Measurements from ENCODE around the gene LIN7C. TPM values are rescaled to one million over a fixed set of nuclear protein-coding genes. Genes with fewer than 3 reads are reported as not detected.

LIN7C gene
- polyA plus RNA-seq, 1 donor, result 11.5 TPM

- DNase-seq (ENCODE audit: low read depth), result no peak
Observed at GRCh38 chr11:27509908-27510307, 3.3 kb upstream of the LIN7C start.

DNA sequence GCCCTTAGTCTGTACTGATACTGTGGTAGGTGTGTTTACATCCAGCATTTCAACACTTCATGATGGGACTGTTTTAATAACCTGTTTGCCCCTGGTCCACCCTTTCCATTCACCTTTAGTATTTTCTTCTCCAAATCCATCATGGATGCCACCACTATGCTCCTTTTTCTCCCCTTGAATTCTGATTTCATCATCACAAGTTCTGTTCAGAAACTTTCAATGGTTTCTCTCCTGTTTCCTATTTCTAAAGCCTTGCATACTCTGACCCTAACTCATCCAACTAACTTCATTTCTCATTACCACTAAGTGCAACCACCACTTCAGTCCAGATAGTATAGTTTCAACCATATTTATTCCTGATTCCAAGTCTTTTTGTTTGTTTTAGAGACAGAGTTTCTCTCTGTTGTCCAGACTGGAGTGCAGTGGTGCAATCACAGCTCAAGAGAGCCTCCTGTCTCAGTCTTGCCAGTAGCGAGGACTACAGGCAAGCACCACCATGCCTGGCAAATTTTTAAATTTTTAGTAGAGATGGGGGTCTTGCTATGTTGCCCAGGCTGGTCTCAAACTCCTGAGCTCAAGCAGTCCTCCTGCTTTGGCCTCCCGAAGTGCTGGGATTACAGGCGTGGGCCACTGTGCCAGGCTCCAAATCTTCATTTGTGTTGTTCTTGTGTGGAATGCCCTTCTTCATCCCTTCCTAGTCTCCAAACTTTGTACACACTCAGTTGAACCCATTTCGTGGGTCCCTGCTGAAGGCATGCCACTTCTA lies 1.2 kb upstream of the LIN7C start:
- no peak for DNase-seq (ENCODE audit: low read depth)

DNA sequence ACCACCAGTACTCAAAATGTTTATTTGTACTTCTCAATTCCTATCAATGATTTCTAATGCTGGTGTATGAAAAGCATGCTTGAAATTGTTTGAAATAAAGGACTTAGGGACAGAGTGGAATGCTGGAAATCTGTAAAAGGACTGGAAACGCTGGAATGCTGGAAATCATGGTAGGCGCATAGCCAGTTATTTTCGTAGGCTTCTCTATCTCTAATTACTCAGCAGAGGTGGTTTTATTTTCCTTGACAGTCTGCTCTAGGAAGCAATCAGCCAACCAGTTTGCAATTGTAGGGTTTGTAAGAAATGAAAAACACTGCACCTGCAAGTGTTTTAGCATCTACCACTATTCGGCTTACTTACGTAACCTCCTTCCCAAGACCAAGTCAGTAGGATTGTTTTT lies 788 bp downstream of the LIN7C start:
- no peak for DNase-seq (ENCODE audit: low read depth)

GRCh38 chr11:27504205-27504604 lies 2.4 kb downstream of the LIN7C start:
- no peak for DNase-seq (ENCODE audit: low read depth)

GRCh38 chr11:27501100-27501499 lies 5.5 kb downstream of the LIN7C start:
- DNase-seq (ENCODE audit: low read depth), result no peak

DNA sequence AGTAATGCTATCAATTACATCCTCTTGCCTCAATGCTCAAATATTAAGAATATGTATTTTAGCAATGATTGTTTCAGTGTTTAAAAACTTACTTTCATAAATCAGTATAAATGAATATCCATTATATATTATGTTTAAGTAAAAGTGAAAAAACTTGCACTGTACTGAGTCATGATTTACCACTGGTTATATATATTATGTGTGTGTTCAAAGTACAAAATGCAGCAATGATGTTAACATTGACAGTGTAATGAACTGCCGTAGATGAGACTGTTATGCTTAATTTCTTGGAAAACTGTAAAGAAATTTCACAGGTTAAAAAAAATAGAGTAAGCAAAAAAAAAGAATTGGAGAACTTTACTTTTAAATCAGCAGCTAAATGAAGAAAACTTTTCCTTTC lies 8.7 kb downstream of the LIN7C start:
- no peak for DNase-seq (ENCODE audit: low read depth)

- DNase-seq (ENCODE audit: low read depth), result no peak
Observed at GRCh38 chr11:27497284-27497866, 9.2 kb downstream of the LIN7C start.

GRCh38 chr11:27496461-27496860 lies 10.1 kb downstream of the LIN7C start:
- DNase-seq (ENCODE audit: low read depth), result no peak

GRCh38 chr11:27495710-27496300 lies 10.8 kb downstream of the LIN7C start:
- DNase-seq (ENCODE audit: low read depth), result no peak

DNA sequence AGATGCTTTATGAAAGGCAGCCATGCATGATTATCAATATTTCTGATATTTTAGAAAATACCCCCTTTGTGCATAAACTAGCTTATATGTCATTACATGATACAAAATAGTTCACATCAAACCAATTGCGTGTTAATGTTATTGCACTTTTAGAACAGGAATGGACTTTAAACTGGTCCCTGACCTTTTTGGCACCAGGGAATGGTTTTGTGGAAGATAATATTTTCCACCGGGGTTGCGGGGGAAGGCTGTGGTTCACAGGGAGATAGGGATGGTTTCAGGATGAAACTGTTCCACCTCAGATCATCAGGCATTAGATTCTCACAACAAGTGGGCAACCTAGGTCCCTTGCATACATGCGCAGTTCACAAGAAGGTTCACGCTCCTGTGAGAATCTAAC lies 17.5 kb downstream of the LIN7C start:
- no peak for DNase-seq (ENCODE audit: low read depth)

DNA sequence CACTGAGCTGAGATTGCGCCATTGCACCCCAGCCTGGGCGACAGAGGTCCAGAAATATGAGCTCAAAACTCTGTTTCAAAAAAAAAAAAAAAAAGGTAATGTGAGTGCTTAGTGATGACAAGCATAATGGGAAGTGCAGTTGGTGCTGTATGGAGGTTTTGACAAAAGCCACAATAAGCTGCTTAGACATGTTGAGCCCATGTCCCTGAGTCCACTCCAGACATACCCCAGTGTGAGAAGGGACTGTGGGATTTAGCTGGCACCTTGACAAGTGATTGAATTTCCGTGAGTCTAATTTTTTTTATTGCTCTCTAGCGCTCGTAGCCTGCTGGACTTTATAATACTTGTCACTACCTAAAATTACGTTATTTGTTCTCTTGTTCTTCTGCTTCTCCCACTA lies 18.9 kb downstream of the LIN7C start:
- DNase-seq (ENCODE audit: low read depth), result no peak

- peak; percentile 54 for DNase-seq (ENCODE audit: low read depth)
Observed at GRCh38 chr11:27485930-27486773, 20.4 kb downstream of the LIN7C start.

DNA sequence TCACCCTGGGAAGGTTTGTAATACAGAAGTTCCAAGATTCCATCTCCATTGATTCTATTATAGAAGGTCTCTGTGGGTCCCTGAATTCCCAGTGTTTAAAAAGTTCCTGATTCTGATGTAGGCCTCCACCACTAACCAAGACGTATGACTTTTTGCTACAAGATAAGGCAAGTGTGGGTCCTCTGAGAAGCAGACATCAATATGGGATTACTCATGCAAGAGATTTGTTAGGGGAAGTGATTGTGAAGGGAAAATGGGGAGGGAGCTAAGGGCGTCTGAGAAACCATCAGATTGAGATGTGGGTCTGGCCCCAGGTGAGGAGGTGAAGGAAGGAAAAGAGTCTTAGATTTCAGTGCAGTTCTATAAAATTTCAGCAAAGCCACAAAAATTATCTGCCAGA lies 23.8 kb downstream of the LIN7C start:
- DNase-seq (ENCODE audit: low read depth), result no peak

GRCh38 chr11:27481992-27482391 lies 24.6 kb downstream of the LIN7C start:
- no peak for DNase-seq (ENCODE audit: low read depth)

DNA sequence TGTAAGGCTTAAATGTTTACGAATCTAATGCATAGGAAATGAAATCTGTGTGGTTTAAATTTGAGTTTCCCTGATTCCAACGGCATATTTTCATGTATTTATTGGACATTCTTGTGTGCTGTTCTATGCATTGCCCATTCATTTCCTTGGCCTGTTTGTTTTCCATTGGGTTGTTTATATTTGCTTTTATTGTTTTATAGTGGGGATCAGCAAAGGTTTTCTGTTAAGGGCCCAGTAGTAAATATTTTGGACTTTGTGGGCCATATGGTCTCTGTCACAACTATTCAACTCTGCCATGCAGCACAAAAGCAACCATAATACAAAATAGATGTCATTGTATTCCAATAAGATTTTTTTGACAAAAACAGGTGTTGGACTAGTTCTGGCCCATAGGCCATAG lies 28.7 kb downstream of the LIN7C start:
- DNase-seq (ENCODE audit: low read depth), result no peak

- DNase-seq (ENCODE audit: low read depth), result no peak
Observed at GRCh38 chr11:27477243-27477642, 29.3 kb downstream of the LIN7C start.

DNA sequence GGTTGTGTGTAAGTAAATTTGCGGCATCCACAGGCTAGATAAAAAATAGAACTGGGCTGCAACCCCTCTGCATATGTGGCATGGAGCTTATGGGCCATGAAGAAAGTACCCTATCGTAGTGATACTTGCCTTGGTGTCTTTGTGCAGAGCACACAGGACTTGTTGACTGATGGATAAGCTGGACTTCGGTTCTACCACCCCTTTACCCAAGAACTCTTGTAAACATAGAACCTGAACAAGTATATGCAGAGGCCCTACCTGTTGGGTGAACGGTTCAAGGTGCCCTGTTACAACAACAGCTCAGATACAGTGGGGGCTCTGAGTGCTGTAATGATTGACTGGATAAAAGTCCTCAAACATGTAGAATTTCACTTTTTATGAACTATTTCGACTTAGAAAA lies 30.9 kb downstream of the LIN7C start:
- no peak for DNase-seq (ENCODE audit: low read depth)

DNA sequence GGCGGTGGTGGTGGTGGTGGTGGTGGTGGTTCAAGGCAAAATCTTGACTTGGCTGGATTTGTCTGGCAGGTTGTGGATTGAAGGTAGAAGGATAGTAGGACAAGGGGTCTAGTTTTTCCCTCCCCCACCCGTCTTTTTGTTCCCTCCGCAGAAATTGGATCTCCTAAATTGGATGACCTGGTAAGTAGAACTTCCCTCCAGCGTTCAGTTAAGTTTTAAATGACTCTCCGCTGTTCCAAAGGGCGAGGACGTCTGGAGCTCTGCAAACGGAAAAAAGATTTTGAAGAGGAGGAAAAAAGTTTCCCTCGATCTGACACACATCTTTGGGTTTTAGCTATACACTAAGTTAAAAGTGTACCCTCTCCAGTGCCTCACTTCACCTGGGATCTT lies 33.6 kb downstream of the LIN7C start:
- DNase-seq (ENCODE audit: low read depth), result peak; percentile 29

DNA sequence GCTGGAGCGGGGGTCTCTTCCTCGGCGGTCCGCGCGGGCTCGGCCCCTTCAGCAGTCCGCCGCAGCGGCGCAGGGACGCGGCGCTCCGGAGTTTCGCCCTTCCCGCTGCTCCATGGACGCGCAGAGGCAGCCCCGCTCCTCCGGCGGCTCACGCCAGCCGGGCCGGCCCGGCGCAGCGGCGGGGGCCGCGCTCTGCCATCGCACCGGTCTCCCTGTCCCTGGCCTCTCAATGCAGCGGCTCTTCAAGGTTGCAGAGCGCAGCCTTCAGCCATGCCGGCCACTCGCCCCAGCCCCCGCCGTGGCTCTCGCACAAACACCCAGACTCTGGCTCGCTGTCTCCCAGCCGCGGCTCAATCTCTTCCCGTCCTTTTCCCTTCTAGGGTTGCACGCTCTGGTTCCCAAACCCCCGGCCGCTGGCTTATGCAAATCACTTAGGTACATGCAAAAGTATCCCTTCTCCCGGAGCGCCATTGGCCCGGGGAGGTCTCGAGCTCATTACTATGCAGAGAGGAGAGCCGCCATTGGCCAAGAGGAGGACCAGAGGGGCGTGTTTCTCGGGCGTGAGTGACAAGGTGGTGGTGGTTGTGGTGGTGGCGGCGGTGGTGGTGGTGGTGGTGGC lies 34.1 kb downstream of the LIN7C start, which contains the start of gene LGR4:
Gene LGR4 (minus strand): TSS at position 393 of the 619 bp plus-strand sequence. CDS start 488 bp downstream, outside the sequence.
- DNase-seq (ENCODE audit: low read depth), result peak; percentile 77

- no peak for DNase-seq (ENCODE audit: low read depth)
Observed at GRCh38 chr11:27471589-27472397, 34.8 kb downstream of the LIN7C start.
